ENCODE results near the gene TMEM52. TPM values are rescaled to one million over a fixed set of nuclear protein-coding genes. Genes with fewer than 3 reads are reported as not detected.

TMEM52 gene
- total RNA-seq, 4 donors from 2014 or later = 1.1 to 3.6 (median 3.0) TPM

- H3K27ac ChIP-seq = no peak overlapping the region
- DNase-seq = no peak
Measured at GRCh38 chr1:1927751-1928150, 8.7 kb upstream of the TMEM52 start.

GRCh38 chr1:1926886-1927660 is 8.0 kb upstream of the TMEM52 start:
- intact Hi-C loops (cut with DNase I) = no loop called here
- WGBS, 2 donors = 100% methylated on average over 1 to 6 of the region's 21 CpGs
- peaks cover 0 to 15% (median 0%) of the 10 kb centered on the region in 3 donors for H3K4me1 ChIP-seq
- no peaks in the 10 kb centered on the region for H3K36me3 ChIP-seq
- no peak overlapping the region for H3K27ac ChIP-seq
- no peak for DNase-seq
- no peaks in the 10 kb centered on the region for H3K9me3 ChIP-seq
- peaks cover 0 to 13% (median 0%) of the 10 kb centered on the region in 4 donors for H3K27me3 ChIP-seq
- no peak overlapping the region for H3K4me3 ChIP-seq
- TF ChIP-seq CTCF (IDR thresholded peaks at IDR 0.05) (no peak), POLR2A (IDR thresholded peaks at IDR 0.05) (no peak)

More at GRCh38 chr1:1927751-1928150, 8.7 kb upstream of the TMEM52 start:
- Histone ChIP-seq H3K9me3 (no peaks in the 10 kb centered on the region), H3K4me3 (no peak overlapping the region), H3K36me3 (no peaks in the 10 kb centered on the region), H3K27me3 (peaks cover 0 to 13% (median 0%) of the 10 kb centered on the region in 4 donors), H3K4me1 (peaks cover 0 to 15% (median 0%) of the 10 kb centered on the region in 3 donors)
- intact Hi-C loops (cut with DNase I) = no loop called here
- TF ChIP-seq CTCF (IDR thresholded peaks at IDR 0.05) (no peak), POLR2A (IDR thresholded peaks at IDR 0.05) (no peak)
- 60 to 73% methylated on average over 4 to 7 of the region's 25 CpGs for WGBS, 2 donors

- Histone ChIP-seq H3K9me3 (no peaks in the 10 kb centered on the region), H3K4me1 (peaks cover 0 to 15% (median 0%) of the 10 kb centered on the region in 3 donors), H3K36me3 (no peaks in the 10 kb centered on the region), H3K27me3 (peaks cover 0 to 13% (median 0%) of the 10 kb centered on the region in 4 donors), H3K4me3 (no peak overlapping the region), H3K27ac (no peak overlapping the region)
- whole genome bisulfite sequencing, 2 donors = 64% methylated on average over 10 of the region's 26 CpGs; no CpG with 5 or more reads in 1 of the 2 donors
- TF ChIP-seq POLR2A (IDR thresholded peaks at IDR 0.05) (no peak), CTCF (IDR thresholded peaks at IDR 0.05) (no peak)
- intact Hi-C loops (cut with DNase I) = no loop called here
- no peak for DNase-seq
Measured at GRCh38 chr1:1926346-1926811, 7.3 kb upstream of the TMEM52 start.

- Histone ChIP-seq H3K9me3 (no peaks in the 10 kb centered on the region), H3K27me3 (peaks cover 0 to 13% (median 0%) of the 10 kb centered on the region in 4 donors), H3K36me3 (no peaks in the 10 kb centered on the region), H3K4me1 (peaks cover 0 to 15% (median 0%) of the 10 kb centered on the region in 3 donors), H3K4me3 (no peak overlapping the region), H3K27ac (no peak overlapping the region)
- 64 to 84% methylated on average over 9 of the region's 27 CpGs for WGBS, 2 donors
- intact Hi-C loops (cut with DNase I) = no loop called here
- no peak for TF ChIP-seq CTCF (IDR thresholded peaks at IDR 0.05)
- no peak for TF ChIP-seq POLR2A (IDR thresholded peaks at IDR 0.05)
- DNase-seq = no peak
Measured at GRCh38 chr1:1925437-1926345, 6.6 kb upstream of the TMEM52 start.

Data from esophagus squamous epithelium (tissue), 5 donors.